A549 (cell line): ENCODE measurements around the gene HDAC5.
"Not testable (repeated sequence)": the region's sequence is repeated elsewhere in the genome, so short reads cannot be mapped to it uniquely, and the experiment has no call there.

Experiments
- BCL3 ChIP-seq: fragments of >200 bp; sonication (Bioruptor Twin); formaldehyde crosslinking; IDR thresholded peaks from 3 replicates; pipeline ENCODE4 v1.6.1; 2016
- CTCF ChIP-seq: fragments of >200 bp; sonication (Bioruptor Twin); formaldehyde crosslinking; IDR thresholded peaks from 3 replicates; pipeline ENCODE4 v1.5.1; 2016
- ELK1 ChIP-seq: fragments of 150-350 bp; IDR thresholded peaks from 2 replicates; pipeline ENCODE4 v1.6.1; 2014; ENCODE audit warnings: low read depth, mild to moderate bottlenecking, low read length
- HMGXB4 ChIP-seq: fragments of 250-450 bp; sonication (Bioruptor Pico); IDR thresholded peaks from 2 replicates; pipeline ENCODE4 v1.5.0; 2021; ENCODE audit warnings: mild to moderate bottlenecking, moderate library complexity, borderline replicate concordance
- JUNB ChIP-seq: fragments of >200 bp; sonication (Bioruptor Twin); formaldehyde crosslinking; IDR thresholded peaks from 2 replicates; pipeline ENCODE4 v1.6.1; 2016
- MAX ChIP-seq: IDR thresholded peaks from 2 replicates; pipeline ENCODE4 v1.6.1; 2012
- NR3C1 ChIP-seq: fragments of >200 bp; sonication (Bioruptor Twin); formaldehyde crosslinking; IDR thresholded peaks from 3 replicates; pipeline ENCODE4 v1.6.1; 2017
- POLR2A ChIP-seq: IDR thresholded peaks from 2 replicates; pipeline ENCODE4 v1.6.1; 2012; ENCODE audit warnings: mild to moderate bottlenecking, low read length
- RAD21 ChIP-seq, 2 experiments: fragments of >200 bp in 1 of 2; sonication (Bioruptor Twin) in 1 of 2; formaldehyde crosslinking in 1 of 2; IDR thresholded peaks in 1 of 2; conservative IDR thresholded peaks in 1 of 2; 2 replicates in 1 of 2; 3 replicates in 1 of 2; pipeline ENCODE4 v1.6.1; 2012 to 2018; ENCODE audit warnings: inconsistent platforms in 1 of 2
- RARB ChIP-seq: fragments of 250-450 bp; sonication (Bioruptor Pico); IDR thresholded peaks from 2 replicates; pipeline ENCODE4 v1.8.0; 2021; ENCODE audit warnings: mild to moderate bottlenecking, moderate library complexity
- ZC3H11A ChIP-seq: fragments of 450-650 bp; IDR thresholded peaks from 2 replicates; pipeline ENCODE4 v1.6.1; 2014; ENCODE audit warnings: antibody characterized with exemption, mild to moderate bottlenecking
- ZFP36 ChIP-seq: fragments of 450-650 bp; IDR thresholded peaks from 2 replicates; pipeline ENCODE4 v1.6.1; 2014; ENCODE audit warnings: borderline replicate concordance; ENCODE audit not compliant: partially characterized antibody

- not testable (repeated sequence) for TF ChIP-seq ZFP36; JUNB; CTCF; HMGXB4 (CRISPR knock-in tag); NR3C1; ZC3H11A; ELK1; MAX; RARB; POLR2A; RAD21 (conservative IDR thresholded peaks at IDR 0.05 in 1 of 2, IDR thresholded peaks at IDR 0.05 in 1 of 2); BCL3
These were observed 20.5 kb upstream of the HDAC5 start for GRCh38 chr17:44143921-44144320.
